ENCODE results near the gene PGAM2. TPM values are rescaled to one million over a fixed set of nuclear protein-coding genes. Genes with fewer than 3 reads are reported as not detected.

Gene PGAM2
- total and polyA plus RNA-seq, 2 of the 4 experiments (the other 2 are of a cell fraction): not detected

GRCh38 chr7:44113764-44114354 lies 48.5 kb upstream of the PGAM2 start:
- Histone ChIP-seq H3K4me3 (ENCODE audit: insufficient read depth, low read depth, low read length) (no peak overlapping the region), H3K9ac (ENCODE audit: low read depth, low read length) (no peak overlapping the region), H2BK15ac (ENCODE audit: low read depth, low read length) (no peak overlapping the region), H3K79me1 (ENCODE audit: low read depth in 1 of 2, low read length in 2 of 2) (peaks cover 0 to 8% of the 10 kb centered on the region in 2 experiments; a peak in 2 of 4 replicates), H3K4me1 (ENCODE audit: control insufficient read depth, insufficient read depth, low read length) (no peaks in the 10 kb centered on the region), H3K4me2 (ENCODE audit: low read depth, low read length) (no peak overlapping the region), H3K9me3 (ENCODE audit: control insufficient read depth, insufficient read depth, low read length) (no peaks in the 10 kb centered on the region), H4K20me1 (ENCODE audit: insufficient read depth, low read length) (no peaks in the 10 kb centered on the region; the same call in 1 of the 2 replicates), H3K14ac (replicated peaks; ENCODE audit: low read depth, low read length) (no peak overlapping the region), H3K27ac (ENCODE audit: insufficient read depth, low read length) (no peak overlapping the region), H2AFZ (replicated peaks; ENCODE audit: low read length, poor library complexity) (no peak overlapping the region), H3K56ac (ENCODE audit: extremely low read depth, insufficient read depth, low read length) (no peak overlapping the region), H2BK5ac (ENCODE audit: low read depth, low read length, poor library complexity, severe bottlenecking) (no peak overlapping the region), H2AK5ac (ENCODE audit: low read depth, low read length) (no peak overlapping the region), H4K91ac (ENCODE audit: insufficient read depth, low read depth, low read length) (no peak overlapping the region), H2BK120ac (ENCODE audit: low read depth, low read length) (no peak overlapping the region), H3K27me3 (ENCODE audit: control insufficient read depth, insufficient read depth, low read length) (no peaks in the 10 kb centered on the region), H3K18ac (ENCODE audit: low read depth, low read length) (no peak overlapping the region), H4K5ac (ENCODE audit: low read depth, low read length) (no peak overlapping the region), H3K36me3 (ENCODE audit: control insufficient read depth, insufficient read depth, low read length) (peaks cover 29% of the 10 kb centered on the region), H3K4ac (ENCODE audit: low read depth, low read length) (no peak overlapping the region), H3K9me1 (ENCODE audit: insufficient read depth, low read length) (no peaks in the 10 kb centered on the region), H3K23ac (ENCODE audit: low read depth, low read length) (no peak overlapping the region), H4K8ac (ENCODE audit: low read depth in 2 of 2, low read length in 2 of 2) (no peak overlapping the region), H2AK9ac (replicated peaks; ENCODE audit: low read depth, low read length, poor library complexity) (no peak overlapping the region), H2BK20ac (ENCODE audit: low read depth, low read length) (no peak overlapping the region)
- ChIA-PET CTCF (no interaction called here), POLR2A (ENCODE audit: unreplicated experiment) (no interaction called here)
- 90% methylated on average over 14 of the region's 24 CpGs; no CpG with 5 or more reads in 1 of the 2 experiments for WGBS, 2 experiments (ENCODE audit: extremely low coverage in 2 of 2, insufficient read length in 1 of 2)
- no peak for ATAC-seq (ENCODE audit: low read depth)
- no TSS peak for BruUV-seq (replicated peaks)
- no peak for DNase-seq
- in situ Hi-C loops (cut with MboI; ENCODE audit: low sequenced_read_pairs): no loop called here
- intact Hi-C loops (cut with micrococcal nuclease): no loop called here
- TF ChIP-seq RAD21 (IDR thresholded peaks at IDR 0.05; ENCODE audit: low read length): no peak
- TF ChIP-seq POLR2A (IDR thresholded peaks at IDR 0.05; ENCODE audit: low read depth, low read length): no peak
- no peak for TF ChIP-seq NFE2L2 (IDR thresholded peaks at IDR 0.05; ENCODE audit: low read depth, low read length)
- TF ChIP-seq BHLHE40 (IDR thresholded peaks at IDR 0.05; ENCODE audit: low read depth, low read length): no peak
- no peak for TF ChIP-seq RCOR1 (IDR thresholded peaks at IDR 0.05; ENCODE audit: insufficient replicate concordance, low read length)
- TF ChIP-seq, protein P1, sequence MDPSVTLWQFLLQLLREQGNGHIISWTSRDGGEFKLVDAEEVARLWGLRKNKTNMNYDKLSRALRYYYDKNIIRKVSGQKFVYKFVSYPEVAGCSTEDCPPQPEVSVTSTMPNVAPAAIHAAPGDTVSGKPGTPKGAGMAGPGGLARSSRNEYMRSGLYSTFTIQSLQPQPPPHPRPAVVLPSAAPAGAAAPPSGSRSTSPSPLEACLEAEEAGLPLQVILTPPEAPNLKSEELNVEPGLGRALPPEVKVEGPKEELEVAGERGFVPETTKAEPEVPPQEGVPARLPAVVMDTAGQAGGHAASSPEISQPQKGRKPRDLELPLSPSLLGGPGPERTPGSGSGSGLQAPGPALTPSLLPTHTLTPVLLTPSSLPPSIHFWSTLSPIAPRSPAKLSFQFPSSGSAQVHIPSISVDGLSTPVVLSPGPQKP (IDR thresholded peaks at IDR 0.05; ENCODE audit: borderline replicate concordance, low read depth, low read length): no peak
- no peak for TF ChIP-seq SMC3 (IDR thresholded peaks at IDR 0.05; ENCODE audit: low read depth, low read length)
- TF ChIP-seq, protein P2, sequence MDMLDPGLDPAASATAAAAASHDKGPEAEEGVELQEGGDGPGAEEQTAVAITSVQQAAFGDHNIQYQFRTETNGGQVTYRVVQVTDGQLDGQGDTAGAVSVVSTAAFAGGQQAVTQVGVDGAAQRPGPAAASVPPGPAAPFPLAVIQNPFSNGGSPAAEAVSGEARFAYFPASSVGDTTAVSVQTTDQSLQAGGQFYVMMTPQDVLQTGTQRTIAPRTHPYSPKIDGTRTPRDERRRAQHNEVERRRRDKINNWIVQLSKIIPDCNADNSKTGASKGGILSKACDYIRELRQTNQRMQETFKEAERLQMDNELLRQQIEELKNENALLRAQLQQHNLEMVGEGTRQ (IDR thresholded peaks at IDR 0.05; ENCODE audit: low read depth, low read length): no peak
- no peak for TF ChIP-seq RFX5 (IDR thresholded peaks at IDR 0.05; ENCODE audit: low read depth, low read length)
- no peak for TF ChIP-seq CTCF (conservative IDR thresholded peaks at IDR 0.05; ENCODE audit: low read depth, low read length)
- no peak for TF ChIP-seq MXI1 (IDR thresholded peaks at IDR 0.05; ENCODE audit: borderline replicate concordance, low read depth, low read length)
- TF ChIP-seq MAFK (IDR thresholded peaks at IDR 0.05; ENCODE audit: low read depth, low read length): no peak
- dilution Hi-C loops (cut with HindIII; ENCODE audit: low sequenced_read_pairs, unreplicated experiment): no loop called here
